ENCODE data around the gene SPRR2B.
"Not testable (repeated sequence)": the region's sequence is repeated elsewhere in the genome, so short reads cannot be mapped to it uniquely, and the experiment has no call there.

The SPRR2B gene

GRCh38 chr1:153071511-153071910, at the start of gene SPRR2B:
TSS of gene SPRR2B (minus strand) at chr1:153071611. CDS start at chr1:153070839, 772 bp downstream.
- no peak for DNase-seq

GRCh38 chr1:153120945-153121344, 49.5 kb upstream of the SPRR2B start:
- no peak for DNase-seq

- no peak for DNase-seq
Measured at GRCh38 chr1:153119491-153119971, 48.1 kb upstream of the SPRR2B start.

GRCh38 chr1:153115264-153115663, 43.9 kb upstream of the SPRR2B start:
- not testable (repeated sequence) for DNase-seq

- DNase-seq = no peak
Measured at GRCh38 chr1:153113416-153113815, 42.0 kb upstream of the SPRR2B start, which contains the start of gene SPRR2F. TSS of gene SPRR2F (minus strand) at chr1:153113516. CDS start at chr1:153112733, 783 bp downstream.

- DNase-seq = not testable (repeated sequence)
Measured at GRCh38 chr1:153112454-153112853, 41.0 kb upstream of the SPRR2B start.

- DNase-seq = no peak
Measured at GRCh38 chr1:153100245-153100644, 28.8 kb upstream of the SPRR2B start.

GRCh38 chr1:153099461-153100045, 28.1 kb upstream of the SPRR2B start:
- no peak for DNase-seq

GRCh38 chr1:153095764-153096163, 24.4 kb upstream of the SPRR2B start:
- DNase-seq = no peak

GRCh38 chr1:153094426-153094825, 23.0 kb upstream of the SPRR2B start, which contains the start of gene SPRR2E:
TSS of gene SPRR2E (minus strand) at chr1:153094526. CDS start at chr1:153093751, 775 bp downstream.
- no peak for DNase-seq

- no peak for DNase-seq
Measured at GRCh38 chr1:153087652-153088051, 16.2 kb upstream of the SPRR2B start.

- DNase-seq = no peak
Measured at GRCh38 chr1:153081736-153082135, 10.3 kb upstream of the SPRR2B start.

GRCh38 chr1:153072806-153073726, 1.7 kb upstream of the SPRR2B start:
- DNase-seq = no peak

- DNase-seq = no peak
Measured at GRCh38 chr1:153070243-153070642, 1.2 kb downstream of the SPRR2B start.

- DNase-seq = no peak
Measured at GRCh38 chr1:153058826-153059784, 12.3 kb downstream of the SPRR2B start.

- no peak for DNase-seq
Measured at GRCh38 chr1:153058154-153058553, 13.3 kb downstream of the SPRR2B start.

- DNase-seq = no peak
Measured at GRCh38 chr1:153057375-153057774, 14.0 kb downstream of the SPRR2B start, which contains the start of gene SPRR2A. TSS of gene SPRR2A (minus strand) at chr1:153057512. CDS start at chr1:153056735, 777 bp downstream.

GRCh38 chr1:153056111-153056510, 15.3 kb downstream of the SPRR2B start:
- not testable (repeated sequence) for DNase-seq

GRCh38 chr1:153049211-153049610, 22.2 kb downstream of the SPRR2B start:
- DNase-seq = no peak

- DNase-seq = no peak
Measured at GRCh38 chr1:153040950-153041631, 30.3 kb downstream of the SPRR2B start, which contains the start of gene SPRR2D. TSS of gene SPRR2D (minus strand) at chr1:153041120. CDS start at chr1:153040346, 774 bp downstream.

GRCh38 chr1:153035211-153035610, 36.2 kb downstream of the SPRR2B start:
- DNase-seq = no peak

All from NCI-H446 (cell line).